Coronary artery (tissue), 2 donors: ENCODE measurements around the gene TMEM178A.

Experiments used
- DNase-seq: peaks from one replicate; pipeline ENCODE4 v3.0.0-alpha.2; 2017; ENCODE audit warnings: low spot score
- H3K27ac ChIP-seq, 2 donors: fragments of 200-600 bp; sonication (generic); one replicate each; pipeline ENCODE4 v1.5.1; 2016 to 2019
- H3K4me3 ChIP-seq: fragments of 200-600 bp; sonication (generic); 2 replicates; pipeline ENCODE4 v1.5.1; 2016; ENCODE audit warnings: mild to moderate bottlenecking, moderate library complexity
- TF ChIP-seq, protein P1 (sequence below): fragments of 200-600 bp; sonication (generic); IDR thresholded peaks from one replicate; pipeline ENCODE4 v1.5.1; 2019; ENCODE audit warnings: antibody characterized with exemption

Gene TMEM178A

DNA sequence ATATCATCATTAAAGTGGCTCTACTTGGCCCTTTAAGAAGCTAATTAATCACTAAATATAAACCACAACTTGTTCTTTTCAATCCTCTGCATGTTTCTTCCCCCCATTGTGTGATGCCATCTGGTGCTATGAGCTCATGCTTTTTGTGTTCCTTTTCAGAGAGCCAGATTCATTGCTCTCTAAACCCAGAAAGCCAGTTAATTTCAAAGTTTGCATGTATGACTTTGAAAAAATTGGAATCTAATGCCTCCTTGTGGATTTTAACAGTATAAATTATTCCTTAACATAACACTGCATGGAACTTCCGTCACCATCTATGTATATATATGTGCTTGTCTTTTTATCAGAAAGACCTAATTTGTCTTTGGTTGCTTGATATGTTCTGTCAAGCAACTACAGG lies 31.1 kb downstream of the TMEM178A start:
- no peak for DNase-seq
- Histone ChIP-seq H3K27ac (no peak overlapping the region), H3K4me3 (no peak overlapping the region)
- TF ChIP-seq, protein P1, sequence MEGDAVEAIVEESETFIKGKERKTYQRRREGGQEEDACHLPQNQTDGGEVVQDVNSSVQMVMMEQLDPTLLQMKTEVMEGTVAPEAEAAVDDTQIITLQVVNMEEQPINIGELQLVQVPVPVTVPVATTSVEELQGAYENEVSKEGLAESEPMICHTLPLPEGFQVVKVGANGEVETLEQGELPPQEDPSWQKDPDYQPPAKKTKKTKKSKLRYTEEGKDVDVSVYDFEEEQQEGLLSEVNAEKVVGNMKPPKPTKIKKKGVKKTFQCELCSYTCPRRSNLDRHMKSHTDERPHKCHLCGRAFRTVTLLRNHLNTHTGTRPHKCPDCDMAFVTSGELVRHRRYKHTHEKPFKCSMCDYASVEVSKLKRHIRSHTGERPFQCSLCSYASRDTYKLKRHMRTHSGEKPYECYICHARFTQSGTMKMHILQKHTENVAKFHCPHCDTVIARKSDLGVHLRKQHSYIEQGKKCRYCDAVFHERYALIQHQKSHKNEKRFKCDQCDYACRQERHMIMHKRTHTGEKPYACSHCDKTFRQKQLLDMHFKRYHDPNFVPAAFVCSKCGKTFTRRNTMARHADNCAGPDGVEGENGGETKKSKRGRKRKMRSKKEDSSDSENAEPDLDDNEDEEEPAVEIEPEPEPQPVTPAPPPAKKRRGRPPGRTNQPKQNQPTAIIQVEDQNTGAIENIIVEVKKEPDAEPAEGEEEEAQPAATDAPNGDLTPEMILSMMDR = no peak

- TF ChIP-seq, protein P1 = no peak
- no peak for DNase-seq
- H3K4me3 ChIP-seq = no peak overlapping the region
- H3K27ac ChIP-seq = peak overlapping the region in 1 of 2 donors; percentile 35
Observed at GRCh38 chr2:39697454-39697853, 31.7 kb downstream of the TMEM178A start.

DNA sequence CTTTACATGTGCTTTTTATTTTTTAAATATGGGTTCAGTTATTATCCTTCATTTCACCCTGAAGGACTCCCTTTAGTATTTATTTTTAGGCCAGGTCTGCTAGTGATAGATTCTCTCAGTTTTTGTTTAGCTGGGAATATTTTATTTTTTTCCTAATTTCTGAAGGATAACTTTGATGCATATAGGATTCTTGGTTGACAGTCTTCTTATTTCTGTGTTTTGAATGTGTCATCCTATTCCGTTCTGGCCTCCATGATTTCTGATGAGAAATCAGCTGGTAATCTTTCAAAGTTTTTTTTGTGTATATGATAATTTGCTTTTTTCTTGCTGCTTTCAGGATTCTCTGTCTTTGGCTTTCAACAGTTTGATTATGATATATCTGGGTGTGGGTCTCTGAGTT lies 35.4 kb downstream of the TMEM178A start:
- no peak for DNase-seq
- H3K4me3 ChIP-seq = no peak overlapping the region
- no peak overlapping the region for H3K27ac ChIP-seq
- TF ChIP-seq, protein P1 = no peak

GRCh38 chr2:39703181-39703872 lies 37.6 kb downstream of the TMEM178A start:
- DNase-seq = no peak
- Histone ChIP-seq H3K4me3 (no peak overlapping the region), H3K27ac (no peak overlapping the region)
- TF ChIP-seq, protein P1 = no peak

GRCh38 chr2:39704540-39704939 lies 38.8 kb downstream of the TMEM178A start:
- TF ChIP-seq, protein P1 = no peak
- DNase-seq = no peak
- no peak overlapping the region for H3K4me3 ChIP-seq
- H3K27ac ChIP-seq = no peak overlapping the region

- DNase-seq = no peak
- TF ChIP-seq, protein P1 = no peak
- Histone ChIP-seq H3K4me3 (no peak overlapping the region), H3K27ac (no peak overlapping the region)
Observed at GRCh38 chr2:39705638-39706037, 39.9 kb downstream of the TMEM178A start.

GRCh38 chr2:39706312-39706711 lies 40.6 kb downstream of the TMEM178A start:
- no peak overlapping the region for H3K4me3 ChIP-seq
- DNase-seq = no peak
- H3K27ac ChIP-seq = no peak overlapping the region
- TF ChIP-seq, protein P1 = no peak
